Measurements from ENCODE around the gene TIMM10B.

- TF ChIP-seq, protein P1, sequence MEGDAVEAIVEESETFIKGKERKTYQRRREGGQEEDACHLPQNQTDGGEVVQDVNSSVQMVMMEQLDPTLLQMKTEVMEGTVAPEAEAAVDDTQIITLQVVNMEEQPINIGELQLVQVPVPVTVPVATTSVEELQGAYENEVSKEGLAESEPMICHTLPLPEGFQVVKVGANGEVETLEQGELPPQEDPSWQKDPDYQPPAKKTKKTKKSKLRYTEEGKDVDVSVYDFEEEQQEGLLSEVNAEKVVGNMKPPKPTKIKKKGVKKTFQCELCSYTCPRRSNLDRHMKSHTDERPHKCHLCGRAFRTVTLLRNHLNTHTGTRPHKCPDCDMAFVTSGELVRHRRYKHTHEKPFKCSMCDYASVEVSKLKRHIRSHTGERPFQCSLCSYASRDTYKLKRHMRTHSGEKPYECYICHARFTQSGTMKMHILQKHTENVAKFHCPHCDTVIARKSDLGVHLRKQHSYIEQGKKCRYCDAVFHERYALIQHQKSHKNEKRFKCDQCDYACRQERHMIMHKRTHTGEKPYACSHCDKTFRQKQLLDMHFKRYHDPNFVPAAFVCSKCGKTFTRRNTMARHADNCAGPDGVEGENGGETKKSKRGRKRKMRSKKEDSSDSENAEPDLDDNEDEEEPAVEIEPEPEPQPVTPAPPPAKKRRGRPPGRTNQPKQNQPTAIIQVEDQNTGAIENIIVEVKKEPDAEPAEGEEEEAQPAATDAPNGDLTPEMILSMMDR (conservative IDR thresholded peaks at IDR 0.05 in 1 of 2, IDR thresholded peaks at IDR 0.05 in 1 of 2; ENCODE audit: low read depth in 1 of 2, low read length in 2 of 2), result no peak
- TF ChIP-seq EZH2 (IDR thresholded peaks at IDR 0.05; ENCODE audit: low read length, missing control alignments), result no peak
Observed at GRCh38 chr11:6437423-6437822, 43.9 kb upstream of the TIMM10B start.

All from fibroblast of lung (primary cell).